HL-60 (cell line): ENCODE measurements around the gene CHTOP.
A peak's percentile ranks its signal among the peaks of the same experiment; 100 is the strongest.

Source experiments
- DNase-seq, 2 experiments: peaks; one replicate each; pipeline ENCODE4 v3.0.0-alpha.2; 2010 to 2020; ENCODE audit warnings: low read depth in 1 of 2, low spot score in 1 of 2
- H3K27ac ChIP-seq: fragments of 250-450 bp; sonication (Bioruptor Pico); replicated peaks from 2 replicates; pipeline ENCODE4 v1.5.1; 2020; ENCODE audit warnings: mild to moderate bottlenecking, moderate library complexity
- H3K27me3 ChIP-seq: fragments of 250-450 bp; sonication (Bioruptor Pico); 2 replicates; pipeline ENCODE4 v1.5.1; 2021; ENCODE audit warnings: mild to moderate bottlenecking, moderate library complexity; ENCODE audit not compliant: insufficient read depth, poor library complexity, severe bottlenecking
- H3K4me3 ChIP-seq: replicated peaks from 2 replicates; pipeline ENCODE4 v1.5.1; 2011; ENCODE audit warnings: mild to moderate bottlenecking, control low read depth, low read length; ENCODE audit not compliant: insufficient read depth
- CTCF ChIP-seq: IDR thresholded peaks from one replicate; pipeline ENCODE4 v1.5.1; 2011; ENCODE audit warnings: low read length, control low read depth, inconsistent platforms; ENCODE audit not compliant: insufficient read depth
- GABPA ChIP-seq: IDR thresholded peaks from 2 replicates; pipeline ENCODE4 v1.6.1; 2012; ENCODE audit warnings: low read depth
- POLR2AphosphoS5 ChIP-seq: IDR thresholded peaks from 2 replicates; pipeline ENCODE4 v1.6.1; 2012; ENCODE audit warnings: low read depth
- REST ChIP-seq: IDR thresholded peaks from 2 replicates; pipeline ENCODE4 v1.6.1; 2012; ENCODE audit warnings: low read depth; ENCODE audit not compliant: insufficient replicate concordance
- SPI1 ChIP-seq: IDR thresholded peaks from 2 replicates; pipeline ENCODE4 v1.6.1; 2012; ENCODE audit warnings: low read depth, mild to moderate bottlenecking, borderline replicate concordance

Gene CHTOP

GRCh38 chr1:153651771-153652170 is 17.9 kb downstream of the CHTOP start:
- no peak for DNase-seq
- Histone ChIP-seq H3K27ac (no peak overlapping the region), H3K27me3 (no peaks in the 10 kb centered on the region), H3K4me3 (no peak overlapping the region)
- TF ChIP-seq GABPA (no peak), CTCF (no peak), SPI1 (no peak)

GRCh38 chr1:153652805-153653500 is 19.1 kb downstream of the CHTOP start:
- Histone ChIP-seq H3K4me3 (no peak overlapping the region), H3K27me3 (no peaks in the 10 kb centered on the region), H3K27ac (peak overlapping the region; percentile 39)
- no peak for TF ChIP-seq CTCF
- TF ChIP-seq REST: no peak
- no peak for TF ChIP-seq POLR2AphosphoS5
- no peak for TF ChIP-seq SPI1
- TF ChIP-seq GABPA: 0 out of 2 replicates have a peak, but pooled peaks have one; percentile 26
- no peak for DNase-seq

- Histone ChIP-seq H3K4me3 (no peak overlapping the region), H3K27me3 (no peaks in the 10 kb centered on the region), H3K27ac (no peak overlapping the region)
- no peak for DNase-seq
- TF ChIP-seq SPI1 (no peak), CTCF (no peak), POLR2AphosphoS5 (no peak), REST (no peak)
Observed at GRCh38 chr1:153655333-153655732, 21.5 kb downstream of the CHTOP start.
